Neural progenitor cell (in vitro differentiated cells): ENCODE results near the gene IL10RA. TPM values are rescaled to one million over a fixed set of nuclear protein-coding genes. Genes with fewer than 3 reads are reported as not detected.

Source experiments
- DNase-seq: peaks from one replicate; pipeline ENCODE4 v3.0.0-alpha.2; 2016; ENCODE audit warnings: low spot score
- H2AFZ ChIP-seq: fragments of 200-600 bp; sonication (generic); replicated peaks from 2 replicates; pipeline ENCODE4 v1.6.1; 2016; ENCODE audit warnings: antibody characterized with exemption
- H3F3A ChIP-seq: fragments of 200-600 bp; sonication (generic); 2 replicates; pipeline ENCODE4 v1.6.1; 2016; ENCODE audit warnings: antibody characterized with exemption, low read depth
- H3K27ac ChIP-seq: fragments of 200-600 bp; sonication (generic); 2 replicates; pipeline ENCODE4 v1.5.1; 2016; ENCODE audit warnings: mild to moderate bottlenecking
- H3K27me3 ChIP-seq: fragments of 200-600 bp; sonication (generic); 2 replicates; pipeline ENCODE4 v1.6.1; 2016; ENCODE audit warnings: mild to moderate bottlenecking, moderate library complexity
- H3K36me3 ChIP-seq: fragments of 200-600 bp; sonication (generic); 2 replicates; pipeline ENCODE4 v1.5.1; 2016
- H3K4me1 ChIP-seq: fragments of 200-600 bp; sonication (generic); 2 replicates; pipeline ENCODE4 v1.6.1; 2016; ENCODE audit warnings: mixed run types
- H3K4me2 ChIP-seq: fragments of 200-600 bp; sonication (generic); 2 replicates; pipeline ENCODE4 v1.6.1; 2016
- H3K4me3 ChIP-seq: fragments of 200-600 bp; sonication (generic); 2 replicates; pipeline ENCODE4 v1.5.1; 2016
- H3K79me2 ChIP-seq: fragments of 200-600 bp; sonication (generic); 2 replicates; pipeline ENCODE4 v1.6.1; 2016; ENCODE audit warnings: low read depth
- H3K9ac ChIP-seq: fragments of 200-600 bp; sonication (generic); 2 replicates; pipeline ENCODE4 v1.6.1; 2016
- H3K9me3 ChIP-seq: fragments of 200-600 bp; sonication (generic); 2 replicates; pipeline ENCODE4 v1.5.1; 2016; ENCODE audit warnings: low read depth
- H4K20me1 ChIP-seq: fragments of 200-600 bp; sonication (generic); 2 replicates; pipeline ENCODE4 v1.6.1; 2016; ENCODE audit warnings: low read depth
- H3K27ac Mint-ChIP-seq: 3 replicates; pipeline ENCODE4 v1.8.0; 2021; ENCODE audit warnings: mixed read lengths
- H3K27me3 Mint-ChIP-seq: 2 replicates; pipeline ENCODE4 v1.8.0; 2022; ENCODE audit warnings: low read depth, mild to moderate bottlenecking, inconsistent platforms, moderate library complexity, mixed read lengths; ENCODE audit not compliant: insufficient read depth
- H3K36me3 Mint-ChIP-seq: 3 replicates; pipeline ENCODE4 v1.8.0; 2021; ENCODE audit warnings: mixed read lengths
- H3K4me1 Mint-ChIP-seq: 3 replicates; pipeline ENCODE4 v1.8.0; 2021; ENCODE audit warnings: mixed read lengths
- H3K4me3 Mint-ChIP-seq: 3 replicates; pipeline ENCODE4 v1.8.0; 2021; ENCODE audit warnings: mild to moderate bottlenecking, moderate library complexity, mixed read lengths
- H3K9me3 Mint-ChIP-seq: 3 replicates; pipeline ENCODE4 v1.8.0; 2020; ENCODE audit warnings: mixed read lengths
- EZH2 ChIP-seq: fragments of 200-600 bp; sonication (generic); IDR thresholded peaks from 2 replicates; pipeline ENCODE4 v1.6.1; 2017; ENCODE audit warnings: antibody characterized with exemption, mild to moderate bottlenecking, moderate library complexity
- EZH2phosphoT487 ChIP-seq: fragments of 200-600 bp; sonication (generic); IDR thresholded peaks from 2 replicates; pipeline ENCODE4 v1.6.1; 2017; ENCODE audit warnings: antibody characterized with exemption
- total RNA-seq: library from RNA; depleted of rRNA; stranded (reverse); fragments of >200 nt; gene quantifications from 2 replicates; pipeline ENCODE4 v1.2.3, GENCODE V29; 2015; ENCODE audit warnings: low replicate concordance
- TF ChIP-seq, protein P1 (sequence below): fragments of 200-600 bp; sonication (generic); IDR thresholded peaks from 2 replicates; pipeline ENCODE4 v1.5.1; 2017; ENCODE audit warnings: antibody characterized with exemption, mild to moderate bottlenecking

IL10RA gene
- total RNA-seq, 1 donor from 2014 or later = not detected

DNA sequence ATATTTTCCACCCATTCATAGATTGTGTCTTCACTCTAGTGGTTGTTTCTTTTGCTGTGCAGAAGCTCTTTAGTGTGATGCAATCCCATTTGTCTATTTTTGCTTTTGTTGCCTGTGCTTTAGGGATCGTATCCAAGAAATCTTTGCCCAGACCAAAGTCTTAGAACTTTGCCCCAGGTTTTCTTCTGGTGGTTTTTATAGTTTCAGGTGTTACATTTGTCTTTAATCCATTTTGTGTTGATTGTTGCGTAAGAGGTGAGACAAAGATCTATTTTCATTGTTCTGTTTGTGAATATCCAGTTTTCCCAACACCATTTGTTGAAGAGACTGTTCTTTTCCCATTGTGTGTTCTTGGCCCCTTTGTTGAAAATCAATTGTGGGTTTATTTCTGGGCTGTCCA lies 6.4 kb downstream of the IL10RA start:
- Mint-ChIP-seq H3K4me3 (no peak overlapping the region), H3K27ac (no peak overlapping the region), H3K36me3 (no peaks in the 10 kb centered on the region), H3K27me3 (peaks cover 20% of the 10 kb centered on the region), H3K4me1 (no peaks in the 10 kb centered on the region), H3K9me3 (no peaks in the 10 kb centered on the region)
- DNase-seq = no peak
- Histone ChIP-seq H2AFZ (no peak overlapping the region), H3K27me3 (peaks cover 24% of the 10 kb centered on the region), H3K4me1 (peaks cover 9% of the 10 kb centered on the region), H3K4me2 (no peak overlapping the region), H3K9ac (no peak overlapping the region), H3K4me3 (no peak overlapping the region), H4K20me1 (no peaks in the 10 kb centered on the region), H3K79me2 (no peaks in the 10 kb centered on the region), H3K27ac (no peak overlapping the region), H3F3A (no peaks in the 10 kb centered on the region), H3K36me3 (no peaks in the 10 kb centered on the region), H3K9me3 (no peaks in the 10 kb centered on the region)
- TF ChIP-seq, protein P1, sequence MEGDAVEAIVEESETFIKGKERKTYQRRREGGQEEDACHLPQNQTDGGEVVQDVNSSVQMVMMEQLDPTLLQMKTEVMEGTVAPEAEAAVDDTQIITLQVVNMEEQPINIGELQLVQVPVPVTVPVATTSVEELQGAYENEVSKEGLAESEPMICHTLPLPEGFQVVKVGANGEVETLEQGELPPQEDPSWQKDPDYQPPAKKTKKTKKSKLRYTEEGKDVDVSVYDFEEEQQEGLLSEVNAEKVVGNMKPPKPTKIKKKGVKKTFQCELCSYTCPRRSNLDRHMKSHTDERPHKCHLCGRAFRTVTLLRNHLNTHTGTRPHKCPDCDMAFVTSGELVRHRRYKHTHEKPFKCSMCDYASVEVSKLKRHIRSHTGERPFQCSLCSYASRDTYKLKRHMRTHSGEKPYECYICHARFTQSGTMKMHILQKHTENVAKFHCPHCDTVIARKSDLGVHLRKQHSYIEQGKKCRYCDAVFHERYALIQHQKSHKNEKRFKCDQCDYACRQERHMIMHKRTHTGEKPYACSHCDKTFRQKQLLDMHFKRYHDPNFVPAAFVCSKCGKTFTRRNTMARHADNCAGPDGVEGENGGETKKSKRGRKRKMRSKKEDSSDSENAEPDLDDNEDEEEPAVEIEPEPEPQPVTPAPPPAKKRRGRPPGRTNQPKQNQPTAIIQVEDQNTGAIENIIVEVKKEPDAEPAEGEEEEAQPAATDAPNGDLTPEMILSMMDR = no peak
- TF ChIP-seq EZH2 = no peak
- TF ChIP-seq EZH2phosphoT487 = no peak

DNA sequence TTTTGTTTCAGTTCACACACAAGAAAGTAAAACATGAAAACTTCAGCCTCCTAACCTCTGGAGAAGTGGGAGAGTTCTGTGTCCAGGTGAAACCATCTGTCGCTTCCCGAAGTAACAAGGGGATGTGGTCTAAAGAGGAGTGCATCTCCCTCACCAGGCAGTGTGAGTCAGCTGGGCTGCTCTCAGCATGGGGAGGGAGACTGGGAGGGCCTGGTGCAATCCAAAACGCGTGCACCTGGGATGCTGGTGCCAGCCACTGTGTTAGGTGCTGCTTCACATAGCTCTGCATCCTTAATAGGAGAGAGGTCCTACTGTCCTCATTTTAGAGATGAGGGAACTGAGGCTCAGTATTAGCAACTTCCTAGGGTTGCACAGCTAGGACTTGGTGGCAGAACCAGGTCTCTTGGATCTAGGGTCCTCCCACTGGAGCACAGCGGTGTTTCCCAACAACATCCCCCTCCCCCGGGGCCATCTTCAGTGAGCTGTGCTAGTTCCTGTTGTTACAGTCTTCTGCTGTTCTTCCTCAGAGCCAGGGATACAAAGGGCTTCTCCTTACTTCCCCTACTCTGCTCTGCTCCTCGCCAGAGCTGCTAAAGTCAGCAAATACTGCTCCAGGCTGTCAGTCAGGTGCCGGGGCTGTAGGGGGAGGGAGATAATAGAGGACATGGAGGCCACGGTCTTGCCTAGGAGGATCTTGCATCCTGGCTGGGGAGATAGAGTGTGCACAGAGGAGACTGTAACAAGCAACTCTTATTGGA lies 8.0 kb downstream of the IL10RA start:
- no peak overlapping the region for H3K4me2 ChIP-seq
- no peaks in the 10 kb centered on the region for H3K9me3 ChIP-seq
- H3K4me3 ChIP-seq = no peak overlapping the region
- DNase-seq = no peak
- H3K27ac ChIP-seq = no peak overlapping the region
- Mint-ChIP-seq H3K4me3 (no peak overlapping the region), H3K9me3 (no peaks in the 10 kb centered on the region), H3K27me3 (peaks cover 15% of the 10 kb centered on the region), H3K36me3 (no peaks in the 10 kb centered on the region), H3K27ac (no peak overlapping the region), H3K4me1 (no peaks in the 10 kb centered on the region)
- peak overlapping the region; percentile 68 for H2AFZ ChIP-seq
- no peaks in the 10 kb centered on the region for H4K20me1 ChIP-seq
- peaks cover 9% of the 10 kb centered on the region for H3K4me1 ChIP-seq
- no peak overlapping the region for H3K9ac ChIP-seq
- no peaks in the 10 kb centered on the region for H3F3A ChIP-seq
- peaks cover 9% of the 10 kb centered on the region for H3K27me3 ChIP-seq
- H3K79me2 ChIP-seq = no peaks in the 10 kb centered on the region
- TF ChIP-seq, protein P1 = no peak
- TF ChIP-seq EZH2 = no peak
- TF ChIP-seq EZH2phosphoT487 = no peak
- H3K36me3 ChIP-seq = no peaks in the 10 kb centered on the region

DNA sequence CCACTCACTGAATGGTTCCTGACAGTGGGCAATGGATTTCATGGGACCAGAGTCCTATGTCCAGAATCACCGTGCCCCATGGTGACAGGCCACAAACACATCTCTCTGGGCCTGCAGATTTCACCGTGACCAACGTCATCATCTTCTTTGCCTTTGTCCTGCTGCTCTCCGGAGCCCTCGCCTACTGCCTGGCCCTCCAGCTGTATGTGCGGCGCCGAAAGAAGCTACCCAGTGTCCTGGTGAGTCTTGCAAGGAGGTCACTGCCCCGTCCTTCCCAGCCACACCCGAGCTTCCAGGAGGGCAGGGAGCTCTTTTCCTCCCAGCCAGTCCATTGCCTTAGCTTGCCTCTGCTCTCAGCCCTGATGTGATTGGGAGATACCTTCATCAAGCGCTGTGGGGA lies 9.3 kb downstream of the IL10RA start:
- H2AFZ ChIP-seq = no peak overlapping the region
- no peaks in the 10 kb centered on the region for H3K9me3 ChIP-seq
- H3K27me3 ChIP-seq = no peaks in the 10 kb centered on the region
- H3K4me1 Mint-ChIP-seq = no peaks in the 10 kb centered on the region
- no peak overlapping the region for H3K4me3 Mint-ChIP-seq
- peaks cover 9% of the 10 kb centered on the region for H3K4me1 ChIP-seq
- no peaks in the 10 kb centered on the region for H3K36me3 ChIP-seq
- H3F3A ChIP-seq = no peaks in the 10 kb centered on the region
- H3K9ac ChIP-seq = no peak overlapping the region
- DNase-seq = no peak
- H4K20me1 ChIP-seq = no peaks in the 10 kb centered on the region
- TF ChIP-seq EZH2 = no peak
- no peak for TF ChIP-seq EZH2phosphoT487
- TF ChIP-seq, protein P1 = no peak
- no peaks in the 10 kb centered on the region for H3K9me3 Mint-ChIP-seq
- no peak overlapping the region for H3K4me2 ChIP-seq
- no peaks in the 10 kb centered on the region for H3K79me2 ChIP-seq
- H3K4me3 ChIP-seq = no peak overlapping the region
- no peak overlapping the region for H3K27ac Mint-ChIP-seq
- H3K27ac ChIP-seq = no peak overlapping the region
- H3K27me3 Mint-ChIP-seq = peaks cover 9% of the 10 kb centered on the region
- H3K36me3 Mint-ChIP-seq = no peaks in the 10 kb centered on the region
